GM19467 (cell line): ENCODE data around the gene ENOPH1.
"Not testable (repeated sequence)": the region's sequence is repeated elsewhere in the genome, so short reads cannot be mapped to it uniquely, and the experiment has no call there.

ENCODE experiments used
- ATAC-seq: cut with Tn5 transposase; IDR thresholded peaks from one replicate; pipeline ENCODE4 v1.9.1; 2021; ENCODE audit warnings: mild to moderate bottlenecking, moderate library complexity; ENCODE audit not compliant: unreplicated experiment

Gene ENOPH1

GRCh38 chr4:82467471-82467870, 37.1 kb downstream of the ENOPH1 start:
- no peak for ATAC-seq

GRCh38 chr4:82469791-82470345, 39.5 kb downstream of the ENOPH1 start:
- ATAC-seq, result no peak

- not testable (repeated sequence) for ATAC-seq
These were observed 42.7 kb downstream of the ENOPH1 start for GRCh38 chr4:82473080-82473479.

GRCh38 chr4:82473621-82474164, 43.3 kb downstream of the ENOPH1 start:
- no peak for ATAC-seq

- not testable (repeated sequence) for ATAC-seq
These were observed 45.5 kb downstream of the ENOPH1 start for GRCh38 chr4:82475931-82476330.

GRCh38 chr4:82477469-82477868, 47.1 kb downstream of the ENOPH1 start:
- ATAC-seq, result not testable (repeated sequence)

- ATAC-seq, result no peak
These were observed 49.2 kb downstream of the ENOPH1 start for GRCh38 chr4:82479562-82479961.

- ATAC-seq, result no peak
These were observed 50.5 kb downstream of the ENOPH1 start for GRCh38 chr4:82480771-82481505.

- no peak for ATAC-seq
These were observed 51.1 kb downstream of the ENOPH1 start for GRCh38 chr4:82481506-82481840.

GRCh38 chr4:82482387-82482786, 52.0 kb downstream of the ENOPH1 start:
- no peak for ATAC-seq

GRCh38 chr4:82484996-82485783, 54.8 kb downstream of the ENOPH1 start:
- ATAC-seq, result no peak

- ATAC-seq, result no peak
These were observed 58.7 kb downstream of the ENOPH1 start for GRCh38 chr4:82489076-82489475.

- ATAC-seq, result no peak
These were observed 59.6 kb downstream of the ENOPH1 start for GRCh38 chr4:82489987-82490386.

- ATAC-seq, result no peak
These were observed 61.0 kb downstream of the ENOPH1 start for GRCh38 chr4:82491251-82491960.

- ATAC-seq, result no peak
These were observed 63.5 kb downstream of the ENOPH1 start for GRCh38 chr4:82493721-82494425.

- ATAC-seq, result no peak
These were observed 65.3 kb downstream of the ENOPH1 start for GRCh38 chr4:82495666-82496065.

GRCh38 chr4:82496349-82496748, 66.0 kb downstream of the ENOPH1 start:
- ATAC-seq, result no peak

- no peak for ATAC-seq
These were observed 69.5 kb downstream of the ENOPH1 start for GRCh38 chr4:82499738-82500434.

- ATAC-seq, result no peak
These were observed 70.2 kb downstream of the ENOPH1 start for GRCh38 chr4:82500435-82501153.
